A673 (cell line): ENCODE measurements around the gene LUC7L. TPM values are rescaled to one million over a fixed set of nuclear protein-coding genes. Genes with fewer than 3 reads are reported as not detected.

Source experiments
- BruUV-seq: library from RNA; stranded (reverse); fragments of 400-500 nt; replicated peaks from 2 replicates; lab custom pipeline; 2021; lab: Mats Ljungman, UMichigan
- CTCF ChIA-PET: fragments of 300-600 bp; sonication (Branson Sonifier 250); formaldehyde crosslinking; loops from one replicate; lab custom pipeline; 2022; ENCODE audit warnings: antibody characterized with exemption; lab: Charles Lee
- POLR2A ChIA-PET: fragments of 300-600 bp; sonication (Branson Sonifier 250); formaldehyde crosslinking; loops from one replicate; lab custom pipeline; 2022; ENCODE audit warnings: antibody characterized with exemption; ENCODE audit not compliant: low non-redundant PET; lab: Charles Lee
- DNase-seq: peaks from one replicate; pipeline ENCODE4 v3.0.0-alpha.2; 2015; ENCODE audit warnings: low spot score
- H3K27ac ChIP-seq: fragments of 200-600 bp; sonication (generic); 2 replicates; pipeline ENCODE4 v1.5.1; 2016; ENCODE audit warnings: mixed run types, low read depth, mild to moderate bottlenecking, mixed read lengths, antibody characterized with exemption, low read length; ENCODE audit not compliant: poor library complexity, severe bottlenecking
- H3K27me3 ChIP-seq: fragments of 200-600 bp; sonication (generic); replicated peaks from 2 replicates; pipeline ENCODE4 v1.6.1; 2017; ENCODE audit warnings: mixed run types, low read depth, mild to moderate bottlenecking, mixed read lengths, antibody characterized with exemption, low read length; ENCODE audit not compliant: insufficient read depth, poor library complexity
- H3K36me3 ChIP-seq: fragments of 200-600 bp; sonication (generic); 2 replicates; pipeline ENCODE4 v1.6.1; 2016; ENCODE audit warnings: mixed run types, mild to moderate bottlenecking, mixed read lengths, antibody characterized with exemption, low read length; ENCODE audit not compliant: insufficient read depth, poor library complexity, severe bottlenecking
- H3K4me1 ChIP-seq: fragments of 200-600 bp; sonication (generic); 2 replicates; pipeline ENCODE4 v1.6.1; 2017; ENCODE audit warnings: mixed run types, mild to moderate bottlenecking, mixed read lengths, antibody characterized with exemption, low read length; ENCODE audit not compliant: insufficient read depth, poor library complexity, severe bottlenecking
- H3K4me3 ChIP-seq: fragments of 200-600 bp; sonication (generic); 2 replicates; pipeline ENCODE4 v1.5.1; 2016; ENCODE audit warnings: low read depth, mixed run types, mild to moderate bottlenecking, mixed read lengths, low read length; ENCODE audit not compliant: poor library complexity, severe bottlenecking
- H3K9me3 ChIP-seq: fragments of 200-600 bp; sonication (generic); 2 replicates; pipeline ENCODE4 v1.6.1; 2016; ENCODE audit warnings: mixed run types, low read depth, mild to moderate bottlenecking, mixed read lengths, antibody characterized with exemption, low read length; ENCODE audit not compliant: poor library complexity, severe bottlenecking
- CTCF ChIP-seq: fragments of 300-800, 200-600 bp; sonication (generic); conservative IDR thresholded peaks from 2 replicates; pipeline ENCODE4 v1.5.1; 2017; ENCODE audit warnings: low read depth, mild to moderate bottlenecking, antibody characterized with exemption, low read length, moderate library complexity, mixed read lengths
- EZH2 ChIP-seq: fragments of 200-600 bp; sonication (generic); IDR thresholded peaks from 2 replicates; pipeline ENCODE4 v1.6.1; 2017; ENCODE audit warnings: borderline replicate concordance, low read depth, mild to moderate bottlenecking, mixed read lengths, antibody characterized with exemption, low read length; ENCODE audit not compliant: poor library complexity, severe bottlenecking
- intact Hi-C: fragments of 100-400 bp; cut with micrococcal nuclease; formaldehyde crosslinking; loops from one replicate; pipeline ENCODE4 v1.10.0; 2022; ENCODE audit not compliant: unreplicated experiment
- total RNA-seq: library from RNA; stranded (reverse); gene quantifications from 2 replicates; pipeline ENCODE4 v1.2.3, GENCODE V29; 2021

The LUC7L gene
- total RNA-seq, 1 experiment from 2014 or later = 152 TPM

GRCh38 chr16:249431-249830, 20.2 kb upstream of the LUC7L start:
- Histone ChIP-seq H3K4me1 (no peaks in the 10 kb centered on the region), H3K4me3 (no peak overlapping the region), H3K9me3 (no peaks in the 10 kb centered on the region), H3K27ac (no peak overlapping the region), H3K27me3 (no peaks in the 10 kb centered on the region), H3K36me3 (peaks cover 3% of the 10 kb centered on the region)
- no TSS peak for BruUV-seq
- CTCF ChIA-PET = no interaction called here
- intact Hi-C loops = no loop called here
- no peak for DNase-seq
- TF ChIP-seq CTCF = no peak
- TF ChIP-seq EZH2 = no peak
- POLR2A ChIA-PET = no interaction called here

GRCh38 chr16:247027-247426, 17.8 kb upstream of the LUC7L start:
- no peak overlapping the region for H3K4me3 ChIP-seq
- intact Hi-C loops = no loop called here
- H3K4me1 ChIP-seq = no peaks in the 10 kb centered on the region
- no peak overlapping the region for H3K27ac ChIP-seq
- TF ChIP-seq CTCF (no peak), EZH2 (no peak)
- ChIA-PET POLR2A (no interaction called here), CTCF (no interaction called here)
- peaks cover 3% of the 10 kb centered on the region for H3K36me3 ChIP-seq
- no peaks in the 10 kb centered on the region for H3K27me3 ChIP-seq
- no peak for DNase-seq
- no peaks in the 10 kb centered on the region for H3K9me3 ChIP-seq
- BruUV-seq = no TSS peak

GRCh38 chr16:245105-245504, 15.9 kb upstream of the LUC7L start:
- no peaks in the 10 kb centered on the region for H3K4me1 ChIP-seq
- TF ChIP-seq CTCF = no peak
- TF ChIP-seq EZH2 = no peak
- peak overlapping the region; percentile 42 for H3K27ac ChIP-seq
- no peaks in the 10 kb centered on the region for H3K36me3 ChIP-seq
- intact Hi-C loops = no loop called here
- no peak for DNase-seq
- H3K27me3 ChIP-seq = no peaks in the 10 kb centered on the region
- no TSS peak for BruUV-seq
- no peak overlapping the region for H3K4me3 ChIP-seq
- ChIA-PET CTCF (no interaction called here), POLR2A (no interaction called here)
- H3K9me3 ChIP-seq = no peaks in the 10 kb centered on the region
